Measurements from ENCODE around the gene ARMC12. TPM values are rescaled to one million over a fixed set of nuclear protein-coding genes. Genes with fewer than 3 reads are reported as not detected.

The ARMC12 gene
- total and polyA plus RNA-seq, 2 experiments from 2014 or later: 0.83 to 3.2 TPM

DNA sequence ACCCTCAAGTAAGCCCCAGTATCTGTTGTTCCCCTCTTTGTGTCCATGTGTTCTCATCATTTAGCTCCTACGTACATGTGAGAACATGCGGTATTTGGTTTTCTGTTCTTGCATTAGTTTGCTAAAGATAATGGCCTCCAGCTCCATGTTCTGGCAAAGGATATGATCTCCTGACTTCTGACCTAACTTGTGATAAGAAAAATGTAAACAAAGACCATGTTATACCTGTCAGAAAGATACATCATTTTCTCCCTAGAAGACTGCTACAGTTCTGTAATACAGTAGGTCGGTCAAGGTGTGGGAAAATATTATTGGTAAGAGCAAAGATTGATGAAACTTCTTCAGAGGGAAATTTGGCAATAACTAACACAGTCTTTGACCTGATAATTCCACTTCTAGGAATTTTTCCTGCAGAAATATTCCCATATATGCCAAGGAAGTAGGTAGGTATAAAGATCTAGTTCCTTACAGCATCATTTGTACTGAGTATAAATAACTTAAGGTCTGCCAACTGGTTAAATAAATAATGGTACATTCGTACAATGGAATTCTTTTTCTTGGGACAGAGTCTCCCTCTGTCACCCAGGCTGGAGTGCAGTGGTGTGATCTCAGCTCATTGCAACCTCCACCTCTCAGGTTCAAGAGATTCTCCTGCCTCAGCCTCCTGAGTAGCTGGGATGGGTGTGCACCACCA is 29.0 kb upstream of the ARMC12 start:
- Histone ChIP-seq H3K27me3 (no peaks in the 10 kb centered on the region), H3K9me2 (replicated peaks; ENCODE audit: insufficient read depth) (no peaks in the 10 kb centered on the region), H3K4me3 (no peak overlapping the region), H2AFZ (no peak overlapping the region), H3K9me3 (ENCODE audit: low read depth) (no peaks in the 10 kb centered on the region), H3K36me3 (replicated peaks; ENCODE audit: insufficient read depth, low read depth) (no peaks in the 10 kb centered on the region), H3K79me2 (no peaks in the 10 kb centered on the region), H3K4me1 (ENCODE audit: insufficient read depth) (no peaks in the 10 kb centered on the region), H4K20me1 (ENCODE audit: insufficient read depth, poor library complexity, severe bottlenecking) (no peaks in the 10 kb centered on the region), H3K27ac (peak overlapping the region; percentile 44), H3K4me2 (no peak overlapping the region)
- no peak for DNase-seq (ENCODE audit: low spot score)
- TF ChIP-seq EZH2 (IDR thresholded peaks at IDR 0.05; ENCODE audit: borderline replicate concordance) (no peak), EZH2phosphoT487 (IDR thresholded peaks at IDR 0.05; ENCODE audit: low read depth, severe bottlenecking, unreplicated experiment) (no peak)
- TF ChIP-seq, protein P1, sequence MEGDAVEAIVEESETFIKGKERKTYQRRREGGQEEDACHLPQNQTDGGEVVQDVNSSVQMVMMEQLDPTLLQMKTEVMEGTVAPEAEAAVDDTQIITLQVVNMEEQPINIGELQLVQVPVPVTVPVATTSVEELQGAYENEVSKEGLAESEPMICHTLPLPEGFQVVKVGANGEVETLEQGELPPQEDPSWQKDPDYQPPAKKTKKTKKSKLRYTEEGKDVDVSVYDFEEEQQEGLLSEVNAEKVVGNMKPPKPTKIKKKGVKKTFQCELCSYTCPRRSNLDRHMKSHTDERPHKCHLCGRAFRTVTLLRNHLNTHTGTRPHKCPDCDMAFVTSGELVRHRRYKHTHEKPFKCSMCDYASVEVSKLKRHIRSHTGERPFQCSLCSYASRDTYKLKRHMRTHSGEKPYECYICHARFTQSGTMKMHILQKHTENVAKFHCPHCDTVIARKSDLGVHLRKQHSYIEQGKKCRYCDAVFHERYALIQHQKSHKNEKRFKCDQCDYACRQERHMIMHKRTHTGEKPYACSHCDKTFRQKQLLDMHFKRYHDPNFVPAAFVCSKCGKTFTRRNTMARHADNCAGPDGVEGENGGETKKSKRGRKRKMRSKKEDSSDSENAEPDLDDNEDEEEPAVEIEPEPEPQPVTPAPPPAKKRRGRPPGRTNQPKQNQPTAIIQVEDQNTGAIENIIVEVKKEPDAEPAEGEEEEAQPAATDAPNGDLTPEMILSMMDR (IDR thresholded peaks at IDR 0.05; ENCODE audit: poor library complexity): no peak
- WGBS (ENCODE audit: low lambda C conversion rate, missing lambda C conversion rate): 70% methylated on average over 4 of the region's 4 CpGs

DNA sequence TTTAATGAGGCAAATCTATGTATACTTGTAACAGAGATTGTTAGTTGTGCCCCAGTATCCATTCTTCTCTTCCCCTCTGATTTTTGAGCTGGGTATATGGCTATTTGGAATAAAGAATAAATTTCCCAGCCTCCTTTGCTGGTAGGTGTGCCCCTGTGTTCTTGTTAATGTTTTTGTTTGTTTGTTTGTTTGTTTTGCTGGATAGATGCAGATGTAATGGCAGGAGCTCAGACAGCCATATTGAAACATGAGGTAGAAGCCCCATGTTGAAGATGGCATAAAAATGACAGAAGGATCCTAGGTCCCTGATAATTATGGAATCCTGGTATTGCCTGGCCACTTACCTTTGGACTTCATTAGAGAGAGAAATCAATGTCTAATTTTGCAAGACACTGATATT is 28.2 kb upstream of the ARMC12 start:
- Histone ChIP-seq H3K9me2 (replicated peaks; ENCODE audit: insufficient read depth) (no peaks in the 10 kb centered on the region), H3K27ac (no peak overlapping the region), H3K4me3 (no peak overlapping the region), H3K79me2 (no peaks in the 10 kb centered on the region), H2AFZ (no peak overlapping the region), H3K4me1 (ENCODE audit: insufficient read depth) (no peaks in the 10 kb centered on the region), H3K36me3 (replicated peaks; ENCODE audit: insufficient read depth, low read depth) (no peaks in the 10 kb centered on the region), H3K27me3 (no peaks in the 10 kb centered on the region), H4K20me1 (ENCODE audit: insufficient read depth, poor library complexity, severe bottlenecking) (no peaks in the 10 kb centered on the region), H3K9me3 (ENCODE audit: low read depth) (no peaks in the 10 kb centered on the region), H3K4me2 (no peak overlapping the region)
- TF ChIP-seq EZH2 (IDR thresholded peaks at IDR 0.05; ENCODE audit: borderline replicate concordance) (no peak), EZH2phosphoT487 (IDR thresholded peaks at IDR 0.05; ENCODE audit: low read depth, severe bottlenecking, unreplicated experiment) (no peak)
- TF ChIP-seq, protein P1 (IDR thresholded peaks at IDR 0.05; ENCODE audit: poor library complexity): no peak
- no peak for DNase-seq (ENCODE audit: low spot score)

DNA sequence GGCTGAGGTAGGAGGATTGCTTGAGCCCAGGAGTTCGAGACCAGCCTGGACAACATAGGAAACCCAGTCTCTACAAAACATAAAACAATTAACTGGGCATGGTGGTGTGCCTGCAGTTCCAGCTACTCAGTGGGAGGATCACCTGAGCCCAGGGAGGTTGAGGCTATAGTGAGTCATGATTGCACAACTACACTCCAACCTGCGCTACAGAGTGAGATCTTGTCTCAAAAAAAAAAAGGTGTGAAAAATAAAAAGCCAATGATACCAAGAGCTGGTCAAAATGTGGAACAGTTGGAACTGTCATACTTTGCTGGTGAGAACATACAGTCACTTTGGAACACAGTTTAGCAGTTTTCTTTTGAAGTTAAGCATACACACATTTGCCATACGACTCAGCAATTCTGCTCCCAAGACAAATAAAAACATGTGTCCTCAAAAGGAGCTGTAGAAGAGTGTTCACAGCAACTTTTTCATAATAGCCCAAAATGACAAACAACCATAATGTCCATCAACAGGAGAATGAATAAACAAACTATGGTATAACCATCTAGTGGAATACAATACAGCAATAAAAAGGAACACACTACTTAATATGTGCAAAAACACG is 26.5 kb upstream of the ARMC12 start:
- TF ChIP-seq EZH2 (IDR thresholded peaks at IDR 0.05; ENCODE audit: borderline replicate concordance) (no peak), EZH2phosphoT487 (IDR thresholded peaks at IDR 0.05; ENCODE audit: low read depth, severe bottlenecking, unreplicated experiment) (no peak)
- TF ChIP-seq, protein P1 (IDR thresholded peaks at IDR 0.05; ENCODE audit: poor library complexity): no peak
- no peaks in the 10 kb centered on the region for H3K9me3 ChIP-seq (ENCODE audit: low read depth)
- peak; percentile 47 for DNase-seq (ENCODE audit: low spot score)
- no peaks in the 10 kb centered on the region for H3K4me1 ChIP-seq (ENCODE audit: insufficient read depth)
- WGBS (ENCODE audit: low lambda C conversion rate, missing lambda C conversion rate): 74% methylated on average over 4 of the region's 4 CpGs
- H3K79me2 ChIP-seq: no peaks in the 10 kb centered on the region
- H4K20me1 ChIP-seq (ENCODE audit: insufficient read depth, poor library complexity, severe bottlenecking): no peaks in the 10 kb centered on the region
- H3K9me2 ChIP-seq (replicated peaks; ENCODE audit: insufficient read depth): no peaks in the 10 kb centered on the region
- no peaks in the 10 kb centered on the region for H3K27me3 ChIP-seq
- H3K36me3 ChIP-seq (replicated peaks; ENCODE audit: insufficient read depth, low read depth): no peaks in the 10 kb centered on the region
- H3K27ac ChIP-seq: no peak overlapping the region
- no peak overlapping the region for H2AFZ ChIP-seq
- H3K4me3 ChIP-seq: no peak overlapping the region
- H3K4me2 ChIP-seq: no peak overlapping the region

All from hepatocyte (in vitro differentiated cells).